T follicular helper cell (primary cell): ENCODE results near the gene RRP36.

Experiments
- DNase-seq: peaks from one replicate; pipeline ENCODE4 v3.0.0-alpha.2; 2020; ENCODE audit warnings: low read depth

The RRP36 gene

DNA sequence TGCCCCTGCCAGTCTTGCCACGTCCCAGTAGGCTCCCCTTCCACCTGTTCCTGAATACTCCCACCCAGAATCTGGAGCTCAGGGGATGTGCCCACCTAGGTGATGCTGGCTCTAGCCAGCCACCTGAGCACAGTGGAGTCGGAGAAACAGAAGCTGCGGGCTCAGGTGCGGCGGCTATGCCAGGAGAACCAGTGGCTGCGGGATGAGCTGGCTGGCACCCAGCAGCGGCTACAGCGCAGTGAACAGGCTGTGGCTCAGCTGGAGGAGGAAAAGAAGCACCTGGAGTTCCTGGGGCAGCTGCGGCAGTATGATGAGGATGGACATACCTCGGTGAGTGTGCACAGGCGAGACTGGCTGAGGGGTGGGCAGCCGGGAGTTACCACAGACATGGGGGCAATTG lies 41.4 kb downstream of the RRP36 start:
- DNase-seq: no peak

- no peak for DNase-seq
These were observed 48.7 kb downstream of the RRP36 start for GRCh38 chr6:43070028-43070632.

DNA sequence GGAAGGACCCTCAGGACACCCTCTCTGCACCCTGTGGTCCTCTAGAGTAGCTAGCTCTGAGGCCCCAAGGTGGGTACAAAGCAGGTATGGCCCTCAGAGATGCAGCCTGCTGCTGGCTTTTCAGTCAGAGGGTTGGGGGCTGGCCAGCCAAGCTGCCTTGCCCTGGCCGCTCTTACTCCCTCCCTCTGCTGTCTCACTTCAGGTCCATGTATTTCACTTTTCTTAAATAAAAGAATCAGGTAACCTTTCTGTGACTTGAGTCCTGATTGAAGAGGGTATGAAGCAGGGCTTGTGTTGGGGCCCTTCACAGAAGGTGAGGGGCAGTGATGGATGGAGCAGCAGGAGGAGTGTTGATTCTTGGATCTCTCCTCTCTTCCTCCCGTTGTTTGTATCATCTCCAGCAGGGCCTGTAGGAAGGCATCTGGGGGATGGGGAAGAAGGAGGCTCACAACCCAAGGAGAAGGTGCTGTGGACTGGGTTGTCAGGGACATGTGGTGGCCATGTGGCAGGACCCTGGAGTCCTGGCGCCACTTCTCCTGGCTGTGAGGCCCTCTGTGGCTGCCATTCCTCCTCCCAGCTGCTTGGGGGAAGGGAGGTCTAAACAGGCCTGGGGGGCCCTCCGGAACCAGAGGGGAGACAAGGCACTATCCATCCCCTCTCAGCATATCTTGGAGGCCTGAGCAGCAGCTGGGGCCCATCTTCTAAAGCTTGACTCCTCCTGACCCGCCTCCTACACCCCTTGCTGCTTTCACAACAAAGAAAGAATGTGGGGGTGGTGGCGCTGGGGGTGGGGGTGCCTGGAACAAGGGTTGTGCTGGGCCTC lies 53.6 kb downstream of the RRP36 start:
- DNase-seq: no peak

DNA sequence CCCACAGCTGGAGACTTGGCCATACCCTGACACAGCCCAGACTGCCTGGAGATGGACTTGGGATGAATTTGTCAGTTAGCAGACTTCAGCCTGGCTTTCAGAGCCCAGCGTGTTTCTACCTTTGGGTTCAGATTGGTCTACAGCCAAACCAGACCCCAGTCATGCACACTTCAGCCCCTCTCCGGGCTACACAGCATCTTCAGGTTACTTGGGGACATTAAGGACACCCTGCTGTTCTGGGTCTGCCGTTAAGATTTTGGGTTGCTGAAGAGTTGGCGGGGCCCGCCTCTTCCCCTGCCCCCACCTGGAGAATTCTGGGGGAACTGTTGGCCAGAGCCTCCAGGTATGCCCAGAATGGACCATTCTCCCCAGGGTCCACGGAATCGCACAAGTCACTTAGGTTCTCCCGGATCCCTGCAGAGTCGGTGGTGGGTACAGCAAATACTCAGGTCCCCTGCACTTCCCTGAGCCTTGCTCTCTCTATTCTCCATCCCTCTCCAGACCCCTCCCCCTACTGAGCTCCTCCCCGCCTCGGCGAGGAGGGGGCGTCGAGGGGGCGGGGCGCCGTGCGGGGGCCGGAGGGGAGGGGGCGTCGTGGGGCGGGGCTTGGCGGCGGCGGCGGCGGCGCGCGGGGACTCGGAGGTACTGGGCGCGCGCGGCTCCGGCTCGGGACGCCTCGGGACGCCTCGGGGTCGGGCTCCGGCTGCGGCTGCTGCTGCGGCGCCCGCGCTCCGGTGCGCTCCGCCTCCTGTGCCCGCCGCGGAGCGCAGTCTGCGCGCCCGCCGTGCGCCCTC lies 54.4 kb downstream of the RRP36 start, which contains the start of gene PTK7:
Gene PTK7, plus strand, starts transcription at position 645 of the 794 bp plus-strand sequence. CDS start 175 bp downstream, outside the sequence.
- no peak for DNase-seq

DNA sequence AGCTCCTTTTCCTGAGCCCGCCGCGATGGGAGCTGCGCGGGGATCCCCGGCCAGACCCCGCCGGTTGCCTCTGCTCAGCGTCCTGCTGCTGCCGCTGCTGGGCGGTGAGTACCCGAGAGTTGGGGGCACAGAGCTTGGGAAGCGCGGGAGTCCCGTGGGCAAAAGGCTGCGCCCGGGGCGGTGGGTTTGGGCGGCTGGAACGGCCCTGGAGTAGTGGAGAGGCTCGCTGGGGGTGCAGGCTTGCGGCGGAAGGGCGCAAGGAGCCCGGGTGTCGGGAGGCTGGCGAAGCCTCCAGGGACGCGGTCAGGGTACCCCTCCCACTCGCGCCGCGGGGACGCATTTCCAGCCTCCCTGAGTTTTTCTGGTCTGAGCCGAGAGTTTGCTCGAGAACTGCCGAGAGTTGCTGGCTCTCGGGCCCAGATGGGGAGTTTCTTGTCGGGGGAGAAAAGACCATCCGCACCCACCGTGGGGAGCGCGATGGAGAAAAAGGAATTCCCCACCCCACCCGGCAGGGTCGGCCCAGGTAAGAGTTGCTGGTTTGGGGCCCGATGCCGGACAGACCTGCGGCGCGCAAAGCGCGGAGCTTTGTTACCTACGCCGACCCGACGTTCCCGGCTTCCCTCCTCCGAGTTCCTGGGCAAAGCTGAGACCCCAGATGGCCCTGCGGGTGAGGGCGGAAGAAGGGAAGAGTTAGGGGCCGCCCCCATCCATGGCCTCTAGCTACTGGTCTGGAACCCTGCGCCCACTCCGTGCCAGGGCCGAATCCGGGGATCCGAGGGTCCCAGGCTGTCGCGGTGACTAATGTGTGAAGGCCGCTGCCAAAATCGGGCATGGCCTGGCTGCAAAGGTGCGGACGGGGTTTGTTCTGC lies 55.3 kb downstream of the RRP36 start:
- DNase-seq: no peak

- DNase-seq: no peak
These were observed 55.9 kb downstream of the RRP36 start for GRCh38 chr6:43077333-43077809.

- no peak for DNase-seq
These were observed 56.6 kb downstream of the RRP36 start for GRCh38 chr6:43077981-43078511.

- DNase-seq: no peak
These were observed 57.3 kb downstream of the RRP36 start for GRCh38 chr6:43078691-43079090.
